GM23338 (cell line): Measurements from ENCODE around the gene CENPH. TPM values are rescaled to one million over a fixed set of nuclear protein-coding genes. Genes with fewer than 3 reads are reported as not detected.

Experiments used
- ATAC-seq: fragments of 200-7000 bp; cut with Tn5 transposase; 3 replicates; pipeline ENCODE4 v1.9.1; 2020
- DNase-seq: peaks from one replicate; pipeline ENCODE4 v3.0.0-alpha.2; 2015; ENCODE audit warnings: low spot score
- H2AFZ ChIP-seq: fragments of 200-600 bp; sonication (generic); 2 replicates; pipeline ENCODE4 v1.8.0; 2016; ENCODE audit warnings: antibody characterized with exemption, mild to moderate bottlenecking, moderate library complexity
- H3F3A ChIP-seq: fragments of 200-600 bp; sonication (generic); replicated peaks from 2 replicates; pipeline ENCODE4 v1.8.0; 2017; ENCODE audit warnings: antibody characterized with exemption, mixed run types, low read depth
- H3K27ac ChIP-seq: fragments of 200-600 bp; sonication (generic); 2 replicates; pipeline ENCODE4 v1.6.1; 2016; ENCODE audit warnings: low read depth
- H3K27me3 ChIP-seq: fragments of 200-600 bp; sonication (generic); 2 replicates; pipeline ENCODE4 v1.8.0; 2016; ENCODE audit warnings: mild to moderate bottlenecking, mixed run types, moderate library complexity; ENCODE audit not compliant: insufficient read depth
- H3K36me3 ChIP-seq: fragments of 200-600 bp; sonication (generic); 2 replicates; pipeline ENCODE4 v1.8.0; 2016; ENCODE audit warnings: mild to moderate bottlenecking; ENCODE audit not compliant: insufficient read depth
- H3K4me1 ChIP-seq: fragments of 200-600 bp; sonication (generic); 2 replicates; pipeline ENCODE4 v1.8.0; 2016; ENCODE audit warnings: mild to moderate bottlenecking, moderate library complexity; ENCODE audit not compliant: insufficient read depth
- H3K4me2 ChIP-seq: fragments of 200-600 bp; sonication (generic); 2 replicates; pipeline ENCODE4 v1.7.1; 2017; ENCODE audit warnings: mixed run types
- H3K4me3 ChIP-seq: fragments of 200-600 bp; sonication (generic); 2 replicates; pipeline ENCODE4 v1.6.1; 2016; ENCODE audit warnings: mixed run types
- H3K79me2 ChIP-seq: fragments of 200-600 bp; sonication (generic); replicated peaks from 2 replicates; pipeline ENCODE4 v1.8.0; 2017; ENCODE audit warnings: mild to moderate bottlenecking; ENCODE audit not compliant: insufficient read depth
- H3K9me2 ChIP-seq: fragments of 200-600 bp; sonication (generic); 2 replicates; pipeline ENCODE4 v1.8.0; 2017; ENCODE audit not compliant: insufficient read depth
- H4K20me1 ChIP-seq: fragments of 200-600 bp; sonication (generic); replicated peaks from 2 replicates; pipeline ENCODE4 v1.8.0; 2017; ENCODE audit warnings: mild to moderate bottlenecking; ENCODE audit not compliant: insufficient read depth
- H3K27ac Mint-ChIP-seq: 2 replicates; pipeline ENCODE4 v1.8.0; 2020; ENCODE audit warnings: inconsistent platforms, mild to moderate bottlenecking, moderate library complexity, mixed read lengths
- H3K27me3 Mint-ChIP-seq: 3 replicates; pipeline ENCODE4 v1.8.0; 2022; ENCODE audit warnings: low read depth, mild to moderate bottlenecking, moderate library complexity, mixed read lengths, inconsistent platforms; ENCODE audit not compliant: insufficient read depth, poor library complexity
- H3K36me3 Mint-ChIP-seq: 3 replicates; pipeline ENCODE4 v1.8.0; 2021; ENCODE audit warnings: low read depth, mild to moderate bottlenecking, inconsistent platforms, moderate library complexity, mixed read lengths
- H3K4me1 Mint-ChIP-seq: 3 replicates; pipeline ENCODE4 v1.8.0; 2020; ENCODE audit warnings: mild to moderate bottlenecking, inconsistent platforms, mixed read lengths
- H3K4me3 Mint-ChIP-seq: 3 replicates; pipeline ENCODE4 v1.8.0; 2021; ENCODE audit warnings: moderate library complexity, mild to moderate bottlenecking, inconsistent platforms, mixed read lengths
- H3K9me3 Mint-ChIP-seq: 3 replicates; pipeline ENCODE4 v1.8.0; 2020; ENCODE audit warnings: moderate library complexity, mild to moderate bottlenecking, inconsistent platforms, mixed read lengths
- CREB1 ChIP-seq: fragments of 250-450 bp; sonication (Bioruptor Pico); IDR thresholded peaks from 2 replicates; pipeline ENCODE4 v1.5.0; 2020; ENCODE audit warnings: low read depth, mild to moderate bottlenecking, moderate library complexity
- CTCF ChIP-seq, 2 experiments: fragments of 200-600 bp in 1 of 2; sonication (generic) in 1 of 2; conservative IDR thresholded peaks; 2 replicates each; pipeline versions ENCODE4 v1.5.1 to v1.6.1; 2016 to 2017; ENCODE audit warnings: antibody characterized with exemption in 2 of 2, low read depth in 2 of 2, mild to moderate bottlenecking in 2 of 2, moderate library complexity in 1 of 2
- EZH2 ChIP-seq: fragments of 200-600 bp; sonication (generic); IDR thresholded peaks from one replicate; pipeline ENCODE4 v1.8.0; 2017; ENCODE audit warnings: antibody characterized with exemption, mild to moderate bottlenecking, low read depth; ENCODE audit not compliant: unreplicated experiment
- EZH2phosphoT487 ChIP-seq: fragments of 200-600 bp; sonication (generic); IDR thresholded peaks from one replicate; pipeline ENCODE4 v1.8.1; 2018; ENCODE audit warnings: antibody characterized with exemption; ENCODE audit not compliant: unreplicated experiment
- JUNB ChIP-seq: IDR thresholded peaks from one replicate; pipeline ENCODE4 v1.6.1; 2016; ENCODE audit warnings: antibody characterized with exemption; ENCODE audit not compliant: unreplicated experiment
- NANOG ChIP-seq: IDR thresholded peaks from 2 replicates; pipeline ENCODE4 v1.6.1; 2016; ENCODE audit warnings: antibody characterized with exemption, borderline replicate concordance
- POLR2AphosphoS5 ChIP-seq: IDR thresholded peaks from 2 replicates; pipeline ENCODE4 v1.6.1; 2016; ENCODE audit warnings: antibody characterized with exemption, low read depth
- REST ChIP-seq: IDR thresholded peaks from one replicate; pipeline ENCODE4 v1.6.1; 2018; ENCODE audit warnings: antibody characterized with exemption; ENCODE audit not compliant: unreplicated experiment
- ZNF114 ChIP-seq: fragments of 250-450 bp; sonication (Bioruptor Pico); IDR thresholded peaks from 2 replicates; pipeline ENCODE4 v1.5.0; 2020; ENCODE audit warnings: mild to moderate bottlenecking, moderate library complexity
- ZNF462 ChIP-seq: fragments of 250-450 bp; sonication (Bioruptor Pico); IDR thresholded peaks from 2 replicates; pipeline ENCODE4 v1.5.0; 2020; ENCODE audit warnings: mild to moderate bottlenecking, moderate library complexity
- polyA plus RNA-seq: library from polyadenylated mRNA; unstranded; fragments of >200 nt; fragmentation: Nextera tagmentation; extraction: Ambion mirVana; gene quantifications from 2 replicates; pipeline ENCODE4 v1.2.1, GENCODE V29; 2016
- total RNA-seq: library from RNA; depleted of rRNA; stranded (reverse); fragments of >200 nt; shearing (Covaris generic); gene quantifications from 2 replicates; pipeline ENCODE4 v1.2.3, GENCODE V29; 2014
- TF ChIP-seq, protein P1 (sequence below): IDR thresholded peaks from 2 replicates; pipeline ENCODE4 v1.6.1; 2016; ENCODE audit warnings: antibody characterized with exemption

CENPH gene
- total and polyA plus RNA-seq, 2 experiments from 2014 or later = 99.4 to 107 TPM

DNA sequence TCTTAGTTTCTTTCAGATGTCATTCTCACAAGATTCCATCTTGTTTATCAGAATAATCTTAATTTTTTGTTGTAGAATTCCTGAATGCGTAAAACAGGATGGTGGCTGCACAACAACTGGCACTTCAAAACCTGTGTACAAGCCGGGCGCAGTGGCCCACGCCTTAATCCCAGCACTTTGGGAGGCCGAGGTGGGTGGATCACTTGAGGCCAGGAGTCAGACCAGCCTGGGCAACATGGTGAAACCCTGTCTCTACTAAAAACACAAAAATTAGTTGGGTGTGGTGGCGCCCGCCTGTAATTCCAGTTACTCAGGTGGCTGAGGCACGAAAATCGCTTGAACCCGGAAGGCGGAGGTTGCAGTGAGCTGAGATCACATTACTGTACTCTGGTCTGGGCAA, 32.9 kb upstream of the CENPH start:
- no peak overlapping the region for H3K27ac ChIP-seq
- H2AFZ ChIP-seq = no peak overlapping the region
- Mint-ChIP-seq H3K4me3 (no peak overlapping the region), H3K9me3 (no peaks in the 10 kb centered on the region; the same call in 2 of the 3 replicates), H3K36me3 (no peaks in the 10 kb centered on the region), H3K27me3 (no peaks in the 10 kb centered on the region), H3K4me1 (no peaks in the 10 kb centered on the region), H3K27ac (no peak overlapping the region)
- H3K4me3 ChIP-seq = no peak overlapping the region
- ATAC-seq = no peak
- no peaks in the 10 kb centered on the region for H4K20me1 ChIP-seq
- no peaks in the 10 kb centered on the region for H3K36me3 ChIP-seq
- TF ChIP-seq, protein P1, sequence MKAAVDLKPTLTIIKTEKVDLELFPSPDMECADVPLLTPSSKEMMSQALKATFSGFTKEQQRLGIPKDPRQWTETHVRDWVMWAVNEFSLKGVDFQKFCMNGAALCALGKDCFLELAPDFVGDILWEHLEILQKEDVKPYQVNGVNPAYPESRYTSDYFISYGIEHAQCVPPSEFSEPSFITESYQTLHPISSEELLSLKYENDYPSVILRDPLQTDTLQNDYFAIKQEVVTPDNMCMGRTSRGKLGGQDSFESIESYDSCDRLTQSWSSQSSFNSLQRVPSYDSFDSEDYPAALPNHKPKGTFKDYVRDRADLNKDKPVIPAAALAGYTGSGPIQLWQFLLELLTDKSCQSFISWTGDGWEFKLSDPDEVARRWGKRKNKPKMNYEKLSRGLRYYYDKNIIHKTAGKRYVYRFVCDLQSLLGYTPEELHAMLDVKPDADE = no peak
- no peak for TF ChIP-seq POLR2AphosphoS5
- TF ChIP-seq JUNB = no peak
- no peak for TF ChIP-seq ZNF462 (CRISPR knock-in tag)
- no peak for TF ChIP-seq NANOG
- TF ChIP-seq ZNF114 (CRISPR knock-in tag) = no peak
- no peak for TF ChIP-seq CTCF (conservative IDR thresholded peaks at IDR 0.05; ENCODE audit: low read depth in 2 of 2)
- TF ChIP-seq CREB1 (CRISPR knock-in tag) = no peak
- TF ChIP-seq REST = no peak
- TF ChIP-seq EZH2 = no peak
- no peak for TF ChIP-seq EZH2phosphoT487
- H3K9me2 ChIP-seq = no peaks in the 10 kb centered on the region
- no peaks in the 10 kb centered on the region for H3K4me1 ChIP-seq
- H3K4me2 ChIP-seq = no peak overlapping the region
- H3K79me2 ChIP-seq = no peaks in the 10 kb centered on the region
- no peaks in the 10 kb centered on the region for H3K27me3 ChIP-seq
- no peaks in the 10 kb centered on the region for H3F3A ChIP-seq
- DNase-seq = no peak
